Activated T-cell treated with anti-CD3 and anti-CD28 coated beads, Interleukin-2, amount 50 U/mL, for 1 hour (primary cell): ENCODE measurements around the gene COL6A6.

Experiments used
- DNase-seq: peaks from one replicate; pipeline ENCODE4 v3.0.0-alpha.2; 2020

The COL6A6 gene, protein sequence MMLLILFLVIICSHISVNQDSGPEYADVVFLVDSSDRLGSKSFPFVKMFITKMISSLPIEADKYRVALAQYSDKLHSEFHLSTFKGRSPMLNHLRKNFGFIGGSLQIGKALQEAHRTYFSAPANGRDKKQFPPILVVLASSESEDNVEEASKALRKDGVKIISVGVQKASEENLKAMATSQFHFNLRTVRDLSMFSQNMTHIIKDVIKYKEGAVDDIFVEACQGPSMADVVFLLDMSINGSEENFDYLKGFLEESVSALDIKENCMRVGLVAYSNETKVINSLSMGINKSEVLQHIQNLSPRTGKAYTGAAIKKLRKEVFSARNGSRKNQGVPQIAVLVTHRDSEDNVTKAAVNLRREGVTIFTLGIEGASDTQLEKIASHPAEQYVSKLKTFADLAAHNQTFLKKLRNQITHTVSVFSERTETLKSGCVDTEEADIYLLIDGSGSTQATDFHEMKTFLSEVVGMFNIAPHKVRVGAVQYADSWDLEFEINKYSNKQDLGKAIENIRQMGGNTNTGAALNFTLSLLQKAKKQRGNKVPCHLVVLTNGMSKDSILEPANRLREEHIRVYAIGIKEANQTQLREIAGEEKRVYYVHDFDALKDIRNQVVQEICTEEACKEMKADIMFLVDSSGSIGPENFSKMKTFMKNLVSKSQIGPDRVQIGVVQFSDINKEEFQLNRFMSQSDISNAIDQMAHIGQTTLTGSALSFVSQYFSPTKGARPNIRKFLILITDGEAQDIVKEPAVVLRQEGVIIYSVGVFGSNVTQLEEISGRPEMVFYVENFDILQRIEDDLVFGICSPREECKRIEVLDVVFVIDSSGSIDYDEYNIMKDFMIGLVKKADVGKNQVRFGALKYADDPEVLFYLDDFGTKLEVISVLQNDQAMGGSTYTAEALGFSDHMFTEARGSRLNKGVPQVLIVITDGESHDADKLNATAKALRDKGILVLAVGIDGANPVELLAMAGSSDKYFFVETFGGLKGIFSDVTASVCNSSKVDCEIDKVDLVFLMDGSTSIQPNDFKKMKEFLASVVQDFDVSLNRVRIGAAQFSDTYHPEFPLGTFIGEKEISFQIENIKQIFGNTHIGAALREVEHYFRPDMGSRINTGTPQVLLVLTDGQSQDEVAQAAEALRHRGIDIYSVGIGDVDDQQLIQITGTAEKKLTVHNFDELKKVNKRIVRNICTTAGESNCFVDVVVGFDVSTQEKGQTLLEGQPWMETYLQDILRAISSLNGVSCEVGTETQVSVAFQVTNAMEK (N-terminal part only)

DNA sequence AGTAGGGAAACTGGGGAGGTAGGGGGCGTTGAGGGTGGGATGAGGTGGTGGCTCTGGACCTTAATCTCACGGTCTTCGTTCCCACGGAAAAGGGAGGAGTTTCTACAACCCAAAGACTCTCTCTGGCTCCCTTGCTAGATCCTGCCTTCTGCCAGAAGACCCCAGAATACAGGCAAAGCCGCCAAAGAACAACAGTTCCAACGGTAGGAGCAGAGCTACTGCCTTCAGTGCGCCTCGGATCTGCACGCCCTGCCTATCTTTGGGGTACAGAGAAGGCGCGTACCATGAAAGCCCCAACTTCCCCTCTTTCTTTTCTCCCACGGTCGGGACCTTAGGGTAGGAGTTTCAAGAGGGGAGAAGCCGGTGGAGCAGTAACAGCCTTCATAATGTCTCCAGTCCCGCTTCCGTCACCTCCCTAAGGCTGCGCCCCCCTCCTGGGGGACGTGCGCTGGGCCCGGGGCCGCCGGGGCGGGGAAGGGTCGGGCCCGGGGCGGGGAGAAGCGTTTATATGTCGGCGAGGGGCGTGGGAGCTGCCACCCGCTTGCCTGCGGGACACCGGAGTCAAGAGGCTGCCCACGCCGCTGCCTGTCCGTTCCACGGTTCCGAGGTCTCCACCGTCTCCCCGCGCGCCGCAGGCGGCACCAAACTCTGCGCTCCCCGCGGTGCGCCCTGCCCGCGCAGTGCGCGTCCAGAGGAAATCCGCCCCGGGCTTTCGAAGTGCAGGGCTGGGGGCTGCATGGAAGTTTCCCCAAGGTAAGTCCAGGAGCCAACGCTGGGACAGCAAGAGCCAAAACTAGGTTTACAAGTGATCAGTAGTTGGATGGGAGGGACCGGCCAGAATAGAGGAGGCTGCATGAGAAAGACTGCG, at the start of gene COL6A6:
Gene COL6A6, plus strand, starts transcription at position 533 of the 868 bp plus-strand sequence. CDS start 43,188 bp downstream, outside the sequence.
- no peak for DNase-seq

DNA sequence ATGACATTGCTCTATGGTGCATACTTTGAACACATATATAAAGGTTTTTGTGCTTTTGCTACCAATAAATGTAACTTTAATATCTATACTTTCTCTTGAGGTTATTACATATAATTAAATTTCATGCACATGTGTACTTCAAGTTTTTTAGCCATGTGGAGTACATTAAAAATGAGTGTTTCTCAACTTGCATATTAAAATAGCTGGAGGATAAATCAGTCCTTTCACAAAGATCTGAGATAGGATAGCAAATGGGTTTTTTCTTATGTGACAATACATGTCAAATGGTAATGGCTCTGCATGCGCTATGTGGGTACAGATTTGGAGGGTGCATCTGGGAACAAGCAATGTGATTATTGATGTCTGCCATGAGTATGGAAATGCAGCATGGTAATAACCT, 48.7 kb upstream of the COL6A6 start:
- no peak for DNase-seq

DNA sequence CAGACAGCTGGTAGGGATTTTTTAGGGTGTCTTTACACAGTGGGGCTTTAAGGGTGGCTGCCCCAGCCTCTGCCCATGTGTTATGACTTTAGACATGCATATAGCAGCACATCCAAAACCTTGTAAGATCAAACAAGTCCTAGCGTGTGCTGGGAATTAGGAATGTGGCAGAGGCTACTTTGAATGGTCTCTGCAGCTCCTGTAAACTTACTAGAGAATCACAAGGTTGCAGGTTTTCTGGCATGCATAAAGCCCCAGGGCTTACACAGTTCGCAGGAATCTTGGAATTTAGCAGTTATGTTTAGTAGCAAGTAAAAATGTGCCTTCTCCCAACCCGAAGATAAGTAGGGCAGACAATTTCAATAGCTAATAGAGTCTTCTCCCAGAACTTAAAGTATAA, 46.9 kb upstream of the COL6A6 start:
- DNase-seq, result no peak

DNA sequence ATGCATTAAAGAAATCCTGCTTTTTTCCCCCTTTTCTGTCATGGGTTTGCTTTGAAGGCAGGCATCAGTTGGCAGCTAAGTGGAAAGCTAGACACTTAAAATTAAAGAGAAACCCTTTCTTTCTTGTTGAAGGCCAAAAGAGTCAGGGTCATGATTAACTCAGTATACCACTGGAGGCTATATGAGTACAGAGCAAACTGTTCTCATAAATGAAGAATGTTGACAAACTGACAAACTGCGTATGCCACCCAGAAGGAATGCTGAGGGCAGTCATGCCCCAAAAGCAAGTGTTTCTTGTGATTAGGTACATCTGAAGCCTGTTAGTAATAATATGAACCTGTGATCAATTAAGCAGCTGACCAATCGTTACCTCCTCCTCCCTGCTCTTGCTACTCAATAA, 43.6 kb upstream of the COL6A6 start:
- DNase-seq, result no peak

DNA sequence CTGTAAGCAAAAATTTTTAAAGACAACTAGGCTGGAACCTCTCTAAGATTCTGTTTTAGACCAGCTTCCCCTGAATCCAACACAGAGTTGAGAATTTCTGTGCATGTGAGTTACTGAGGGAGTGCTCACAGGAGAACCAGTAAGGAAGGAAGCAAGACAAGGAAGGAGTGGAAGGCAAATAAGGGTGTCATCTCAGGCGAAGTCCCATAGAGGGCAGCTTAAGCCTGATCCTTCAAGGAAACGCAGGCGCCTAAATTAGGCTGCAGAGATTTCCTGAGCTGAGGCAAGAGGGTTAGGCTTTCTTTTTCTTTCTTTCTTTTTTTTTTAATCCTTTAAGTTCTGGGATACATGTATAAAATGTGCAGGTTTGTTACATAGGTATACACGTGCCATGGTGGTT, 36.2 kb upstream of the COL6A6 start:
- no peak for DNase-seq

DNA sequence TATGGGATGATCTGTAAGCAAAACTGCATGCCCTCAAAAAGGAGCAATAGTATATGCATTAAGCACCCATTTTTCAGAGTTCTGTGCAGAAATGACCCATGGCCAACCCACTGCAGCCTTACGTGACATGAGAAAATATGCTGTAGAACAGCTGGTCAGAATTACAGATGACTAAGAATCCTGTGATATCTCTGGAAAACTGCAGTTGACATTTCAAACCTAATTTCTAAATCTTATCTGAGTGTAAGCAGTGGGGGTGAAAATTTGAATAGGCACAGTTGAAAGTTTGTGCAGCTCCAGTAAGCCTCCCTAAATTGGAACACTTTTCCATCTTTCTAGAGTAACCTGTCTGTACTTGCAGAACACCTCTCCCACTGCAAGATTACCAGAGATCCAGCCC, 28.7 kb upstream of the COL6A6 start:
- DNase-seq, result no peak

DNA sequence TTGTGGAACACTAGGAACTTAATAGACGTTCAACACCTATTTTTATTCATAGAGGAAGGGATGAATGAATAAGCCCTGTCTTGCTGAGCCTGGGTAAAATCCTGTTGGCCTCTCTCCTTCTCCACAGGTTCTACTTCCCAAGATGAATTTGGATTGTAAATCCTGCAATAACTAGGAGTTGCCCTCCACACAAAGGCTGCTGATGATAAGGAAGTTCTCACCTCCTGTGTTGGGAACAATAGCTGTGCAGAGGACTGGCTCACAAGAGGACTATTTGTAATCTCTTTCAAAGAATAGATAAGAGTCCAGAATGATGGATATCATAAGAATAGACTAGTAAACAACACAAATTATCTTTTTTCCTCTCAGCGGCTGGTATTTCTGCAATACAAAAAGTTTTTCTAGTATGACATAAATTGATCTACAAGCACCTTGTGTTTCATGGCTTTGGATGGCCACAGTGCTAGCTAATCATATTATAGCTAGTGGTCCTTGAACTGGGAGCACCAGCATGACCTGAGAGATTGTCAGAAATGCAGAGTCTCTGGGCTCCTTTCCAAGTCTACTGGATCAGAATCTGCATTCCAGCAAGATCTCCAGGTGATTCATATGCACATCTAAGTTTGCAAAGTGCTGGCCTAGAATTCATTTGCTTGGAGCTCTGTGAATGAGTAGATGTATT, 28.1 kb upstream of the COL6A6 start:
- no peak for DNase-seq

DNA sequence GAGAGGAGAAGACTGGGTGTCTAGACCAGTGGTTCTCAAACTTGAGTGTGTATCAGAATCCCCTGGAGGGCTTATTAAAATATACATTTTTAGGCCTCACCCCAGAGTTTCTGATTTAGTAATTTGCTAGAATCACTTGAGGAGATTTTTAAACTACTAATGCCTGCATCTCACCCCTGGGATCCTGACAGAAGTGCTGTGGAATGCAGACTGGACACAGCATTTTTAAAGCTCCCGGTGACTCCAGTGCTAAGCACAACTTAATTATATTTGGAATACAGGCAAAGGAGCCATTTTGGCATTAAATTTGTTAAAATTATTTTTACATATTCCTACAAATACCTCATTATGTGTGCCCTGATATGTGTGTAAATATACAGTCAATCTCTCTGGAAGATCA, 26.7 kb upstream of the COL6A6 start:
- DNase-seq, result no peak

DNA sequence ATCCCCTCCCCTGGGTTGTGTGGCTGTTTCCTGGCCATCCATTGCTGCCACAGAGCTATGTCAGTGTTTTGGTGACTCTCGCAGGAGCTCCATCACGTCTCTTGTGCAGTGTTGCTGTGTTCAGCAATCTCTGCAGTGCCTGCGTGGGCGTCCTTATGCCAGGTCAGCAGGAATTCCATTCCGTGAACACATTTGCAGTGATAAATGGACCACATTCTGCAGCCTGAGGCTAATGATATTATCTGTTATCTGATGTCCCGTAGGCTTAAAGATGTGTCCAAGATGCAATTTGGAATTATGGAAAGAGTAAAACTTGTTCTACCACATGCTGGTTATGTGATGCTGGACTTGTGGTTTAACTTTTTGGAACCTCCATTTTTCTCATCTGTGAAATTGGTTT, 25.5 kb upstream of the COL6A6 start:
- no peak for DNase-seq

DNA sequence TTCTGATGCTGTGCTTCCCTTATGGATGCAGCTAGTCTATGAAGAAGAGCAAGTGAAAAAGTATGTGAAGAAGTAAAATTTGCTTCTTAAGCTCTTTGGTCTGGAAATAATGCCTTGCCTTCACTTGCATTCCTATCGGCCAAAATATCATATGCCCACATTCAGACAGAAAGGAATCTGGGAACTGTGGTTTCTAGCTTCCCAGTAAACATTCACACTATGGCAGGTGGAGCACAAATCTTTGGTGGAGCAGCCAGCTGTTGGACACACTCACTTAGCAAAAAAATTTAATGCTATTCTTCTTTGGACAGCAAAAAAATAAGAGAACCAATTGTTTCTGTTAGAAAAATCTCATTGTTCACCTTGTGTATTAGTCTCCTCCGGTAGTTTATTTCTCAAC, 12.3 kb upstream of the COL6A6 start:
- DNase-seq, result no peak

DNA sequence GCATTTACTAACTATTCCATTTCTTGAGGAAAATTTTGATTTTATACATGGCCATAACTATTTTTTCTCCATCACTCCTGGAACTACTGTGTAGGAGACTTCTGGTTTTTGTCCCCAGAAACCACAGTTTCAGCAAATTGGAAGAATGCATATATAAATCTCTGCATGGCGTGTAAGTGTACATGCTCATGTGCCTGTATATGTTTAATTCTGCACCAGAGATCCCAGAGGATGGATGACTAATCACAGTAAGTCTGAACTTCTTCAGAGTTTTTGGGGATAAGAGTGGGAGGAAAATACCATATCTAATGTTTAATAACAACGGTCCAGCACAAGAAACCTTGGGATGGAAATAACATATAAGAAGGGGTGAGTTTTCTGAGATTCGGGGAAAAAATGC, 10.9 kb upstream of the COL6A6 start:
- no peak for DNase-seq

DNA sequence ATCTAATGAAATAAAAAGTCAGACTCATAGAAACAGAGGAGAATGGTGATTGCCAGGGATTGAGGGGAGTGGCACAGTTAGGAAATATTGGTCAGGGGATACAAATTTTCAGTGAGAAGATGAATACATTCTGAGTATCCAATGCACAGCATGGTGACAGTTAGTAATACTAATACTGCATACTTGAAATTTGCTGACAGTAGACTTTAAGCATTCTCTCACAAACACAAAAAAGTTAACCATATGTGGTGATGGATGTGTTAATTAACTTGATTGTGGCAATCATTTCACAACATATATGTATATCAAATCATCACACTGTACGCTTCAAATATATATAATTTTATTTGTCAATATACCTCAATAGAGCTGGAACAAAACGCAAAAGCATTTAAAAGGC, 9.2 kb upstream of the COL6A6 start:
- no peak for DNase-seq

DNA sequence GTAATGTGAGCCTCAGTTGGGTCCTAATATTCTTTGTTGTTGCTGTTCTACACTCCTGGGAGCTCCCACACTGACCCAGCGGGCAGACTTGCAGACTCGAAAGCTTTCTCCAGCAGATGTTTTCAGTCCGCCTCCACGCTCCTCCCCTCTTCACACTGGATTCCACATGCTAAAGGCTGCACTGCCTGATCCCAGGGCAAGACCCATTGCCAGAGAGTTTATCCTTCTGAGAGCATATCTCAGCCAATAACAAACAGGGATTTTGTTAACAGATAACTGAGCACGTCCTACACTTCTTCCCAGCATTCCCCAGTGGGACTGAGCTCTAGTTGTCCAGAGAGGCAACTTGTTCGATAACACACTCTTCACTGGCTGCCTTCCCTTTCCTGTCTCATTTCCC, 8.0 kb upstream of the COL6A6 start:
- DNase-seq, result no peak

DNA sequence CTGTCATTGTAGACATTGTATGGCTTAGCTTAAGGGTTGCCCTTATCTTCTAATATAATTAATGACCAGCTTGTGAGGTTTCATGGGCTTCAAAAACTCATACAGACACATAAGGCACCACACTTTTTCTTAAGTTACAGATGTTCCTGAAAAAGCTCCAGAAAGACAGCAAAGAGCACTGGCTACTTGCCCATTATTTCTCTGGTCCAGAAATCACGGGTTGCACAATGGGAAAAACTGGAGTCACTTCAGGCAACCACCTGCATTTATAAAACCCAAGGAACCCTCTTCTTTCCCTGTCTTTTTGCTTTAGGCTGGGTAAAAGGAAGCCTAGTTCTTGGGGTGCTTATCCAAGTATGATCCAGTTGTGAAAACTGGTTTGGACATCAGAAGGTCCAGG, 2.3 kb upstream of the COL6A6 start:
- DNase-seq, result no peak

DNA sequence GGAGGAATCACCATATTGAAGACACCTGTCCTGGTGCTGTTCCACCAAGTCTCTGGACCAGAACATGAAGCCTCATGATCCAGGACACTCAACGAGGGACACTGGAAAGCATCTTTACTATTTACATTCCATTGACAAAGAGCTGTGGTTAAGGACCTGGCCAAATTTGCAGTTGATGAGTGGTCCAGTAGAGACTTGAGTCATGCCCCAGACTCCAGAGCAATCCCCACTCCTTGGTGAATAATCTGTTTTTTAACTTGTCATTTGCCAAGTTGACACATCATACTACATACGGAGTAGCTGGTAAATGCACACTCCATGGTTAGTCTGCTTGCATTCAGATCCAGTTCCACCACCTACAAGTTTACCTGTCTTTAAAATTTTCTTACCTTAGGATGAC, 1.2 kb upstream of the COL6A6 start:
- DNase-seq, result no peak

DNA sequence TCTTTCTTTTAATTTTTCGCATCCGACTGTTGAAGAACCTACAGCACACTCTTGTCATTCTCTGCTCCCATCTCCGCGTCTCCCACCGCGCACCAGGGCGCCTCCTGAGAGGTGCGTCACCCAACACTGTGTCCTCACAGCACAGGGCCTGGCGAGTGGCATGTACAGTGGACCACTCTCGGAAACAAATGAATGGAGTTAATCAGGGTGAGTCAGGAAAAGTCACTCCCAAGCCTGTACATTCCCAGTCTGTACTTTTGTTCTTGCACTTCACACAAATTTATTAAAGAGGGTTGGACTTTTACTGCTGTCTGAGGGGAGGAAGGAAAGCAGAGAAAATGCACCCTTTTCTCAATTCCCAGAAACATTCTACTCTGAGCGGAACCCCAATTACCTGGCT, 625 bp downstream of the COL6A6 start:
- no peak for DNase-seq

DNA sequence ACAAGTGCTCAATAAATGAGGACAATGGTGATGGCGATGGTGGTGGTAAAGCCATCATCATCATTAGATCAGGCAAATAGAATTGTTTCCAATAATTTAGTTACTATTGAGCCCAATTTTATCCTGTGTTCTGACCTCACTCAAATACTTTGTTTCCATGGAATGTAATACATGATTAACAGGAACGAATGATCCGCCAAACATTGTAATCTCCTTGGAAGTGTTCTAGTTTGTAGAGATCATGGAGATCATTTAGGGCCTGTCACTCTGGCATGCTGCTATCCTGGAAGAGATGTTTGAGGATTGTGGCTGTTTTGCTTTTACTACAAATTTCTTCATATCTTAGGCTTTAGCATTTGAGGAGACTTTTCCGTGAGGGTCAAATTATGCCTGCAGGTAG, 2.8 kb downstream of the COL6A6 start:
- DNase-seq, result no peak

DNA sequence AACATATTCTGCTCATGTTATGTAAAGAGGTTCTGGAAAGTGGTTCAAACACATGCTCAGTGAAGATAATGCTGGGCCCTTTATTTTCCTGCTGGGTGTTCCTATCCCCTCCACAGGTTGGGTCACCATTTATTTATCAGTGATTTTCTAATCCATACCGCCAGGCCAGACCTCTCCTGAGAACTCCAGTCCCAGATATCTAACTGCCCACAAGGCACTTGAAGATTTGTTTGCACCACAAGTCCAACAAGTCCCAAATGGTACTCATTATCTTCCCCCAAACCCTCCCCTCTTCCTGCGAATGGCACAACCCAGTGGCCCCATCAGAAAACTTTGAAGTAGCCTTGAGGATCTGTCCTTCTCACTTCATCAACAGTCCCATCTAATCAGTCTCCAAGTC, 5.4 kb downstream of the COL6A6 start:
- DNase-seq, result no peak

DNA sequence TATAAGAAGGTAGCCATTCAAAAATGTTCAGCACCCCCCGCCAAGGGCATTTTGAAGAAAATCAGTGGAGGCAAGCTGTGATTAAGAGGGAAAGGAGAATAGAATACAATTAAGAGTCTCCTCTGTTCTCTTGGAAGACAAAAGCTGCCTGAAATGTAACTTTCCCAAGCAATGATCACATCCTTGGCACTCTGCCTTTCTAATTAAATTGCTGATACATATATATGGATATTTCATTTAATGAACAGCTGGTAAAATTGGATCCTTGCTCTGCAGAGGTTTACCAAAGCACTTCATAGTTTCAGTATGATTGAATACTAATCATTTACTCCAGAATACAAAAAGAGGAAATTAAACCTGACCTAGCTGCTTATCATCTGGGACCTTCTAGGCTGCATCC, 10.4 kb downstream of the COL6A6 start:
- no peak for DNase-seq

DNA sequence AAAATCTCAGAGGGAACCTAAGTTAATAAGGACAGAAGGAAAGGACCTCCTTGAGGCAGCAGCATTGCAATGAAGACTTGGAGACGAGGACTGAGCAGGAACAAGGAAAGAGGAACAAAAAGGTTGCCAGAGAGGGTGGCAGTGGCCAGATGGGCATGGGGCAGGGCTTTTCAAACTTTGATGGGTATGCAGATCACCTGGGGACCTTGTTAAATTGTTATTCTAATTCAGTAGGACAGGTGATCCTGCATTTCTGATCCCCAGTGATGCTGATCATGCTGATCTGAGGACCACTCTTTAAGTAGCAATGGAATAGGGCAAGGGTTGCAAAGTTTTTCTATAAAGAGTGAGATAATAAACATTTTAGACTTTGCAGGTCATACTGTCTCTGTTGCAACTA, 11.1 kb downstream of the COL6A6 start:
- DNase-seq, result no peak

DNA sequence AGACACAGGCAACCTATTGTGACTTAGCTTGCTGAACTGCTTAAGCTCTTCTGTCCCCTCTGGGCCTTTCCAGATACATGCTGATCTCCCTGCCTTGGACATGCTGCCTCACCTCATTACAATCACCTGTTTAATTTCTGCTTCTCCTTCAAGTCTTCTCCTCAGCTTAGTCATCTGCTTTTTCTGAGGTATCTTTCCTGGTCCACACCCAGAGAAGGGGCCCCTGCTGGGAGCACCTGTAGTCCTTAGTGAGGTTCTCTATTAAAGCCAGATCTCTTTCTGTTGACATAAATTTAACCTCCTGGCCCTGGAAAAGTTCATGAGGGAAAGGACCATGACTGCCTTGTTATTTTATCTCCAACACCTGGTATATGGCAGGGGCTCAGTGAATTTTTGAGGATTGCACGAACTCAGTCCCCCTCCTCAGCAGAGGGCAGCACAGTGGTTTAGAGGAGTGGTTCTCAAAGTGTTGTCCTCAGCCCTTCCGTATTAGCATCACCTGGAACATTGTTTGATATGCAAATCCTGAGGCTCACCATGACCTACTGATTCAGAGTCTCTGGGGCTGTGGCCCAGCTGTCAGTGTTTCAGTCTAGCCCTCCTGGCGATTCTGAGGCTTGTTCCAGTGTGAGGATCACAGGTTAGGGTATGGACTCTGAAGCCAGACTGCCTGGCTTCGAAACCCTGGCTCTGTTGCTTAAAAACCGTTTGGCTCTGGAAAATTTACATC, 12.7 kb downstream of the COL6A6 start:
- DNase-seq, result no peak
